H1 (cell line): ENCODE results near the gene SND1. TPM values are rescaled to one million over a fixed set of nuclear protein-coding genes. Genes with fewer than 3 reads are reported as not detected.

Experiments used
- CTCF ChIA-PET: fragments of 300-600 bp; sonication (Branson Sonifier 250); formaldehyde crosslinking; loops from one replicate; lab custom pipeline; 2021; ENCODE audit not compliant: partially characterized antibody; lab: Charles Lee
- POLR2A ChIA-PET: fragments of 300-600 bp; sonication (Branson Sonifier 250); formaldehyde crosslinking; loops from one replicate; lab custom pipeline; 2021; ENCODE audit warnings: inconsistent platforms; ENCODE audit not compliant: partially characterized antibody; lab: Charles Lee
- DNase-seq, 2 experiments: peaks; one replicate each; pipeline versions ENCODE4 v3.0.0 to v3.0.0-alpha.2; 2010 to 2022; ENCODE audit warnings: low spot score in 2 of 2, low read depth in 1 of 2, mixed read lengths in 1 of 2
- FAIRE-seq: peaks from 2 replicates; lab custom pipeline; 2011; peaks lifted over from hg19 to GRCh38; lab: Jason Lieb, UNC
- H2AFZ ChIP-seq: 2 replicates; pipeline ENCODE4 v1.8.1; 2012; ENCODE audit warnings: low read length, inconsistent platforms
- H2AK5ac ChIP-seq: 2 replicates; pipeline ENCODE4 v1.6.1; 2013; ENCODE audit warnings: low read depth, low read length
- H2BK120ac ChIP-seq: replicated peaks from 2 replicates; pipeline ENCODE3; 2013; ENCODE audit warnings: low read depth, low read length, inconsistent platforms
- H2BK12ac ChIP-seq: 2 replicates; pipeline ENCODE4 v1.6.1; 2013; ENCODE audit warnings: low read depth, low read length
- H2BK15ac ChIP-seq: 2 replicates; pipeline ENCODE4 v1.6.1; 2013; ENCODE audit warnings: low read length
- H2BK20ac ChIP-seq: 2 replicates; pipeline ENCODE4 v1.6.1; 2013; ENCODE audit warnings: low read length
- H2BK5ac ChIP-seq: 2 replicates; pipeline ENCODE4 v1.6.1; 2013; ENCODE audit warnings: low read depth, low read length
- H3K14ac ChIP-seq: 2 replicates; pipeline ENCODE4 v1.6.1; 2013; ENCODE audit warnings: inconsistent platforms; ENCODE audit not compliant: insufficient read length
- H3K18ac ChIP-seq: 2 replicates; pipeline ENCODE4 v1.6.1; 2013; ENCODE audit warnings: low read length; ENCODE audit errors: extremely low read depth
- H3K23ac ChIP-seq: 2 replicates; pipeline ENCODE4 v1.6.1; 2013; ENCODE audit warnings: inconsistent platforms; ENCODE audit not compliant: insufficient read length
- H3K23me2 ChIP-seq: 2 replicates; pipeline ENCODE4 v1.6.1; 2013; ENCODE audit warnings: low read depth, low read length
- H3K27ac ChIP-seq: 2 replicates; pipeline ENCODE4 v1.6.1; 2011; ENCODE audit warnings: low read depth, low read length, inconsistent platforms
- H3K27me3 ChIP-seq, 4 experiments: replicated peaks in 1 of 4; 1 replicate in 1 of 4; 2 replicates in 3 of 4; pipeline versions ENCODE4 v1.6.1 to v1.8.1; 2011 to 2013; ENCODE audit warnings: low read length in 3 of 4, mild to moderate bottlenecking in 3 of 4, inconsistent platforms in 2 of 4, mixed read lengths in 2 of 4, moderate library complexity in 1 of 4; ENCODE audit not compliant: control insufficient read depth in 3 of 4, insufficient read depth in 3 of 4; ENCODE audit errors: extremely low read depth in 1 of 4
- H3K36me3 ChIP-seq, 4 experiments: 2 replicates each; pipeline versions ENCODE4 v1.6.1 to v1.8.1; 2011 to 2013; ENCODE audit warnings: mild to moderate bottlenecking in 4 of 4, low read length in 3 of 4, moderate library complexity in 2 of 4, control low read depth in 1 of 4, inconsistent platforms in 1 of 4; ENCODE audit not compliant: insufficient read depth in 4 of 4, control insufficient read depth in 2 of 4
- H3K4ac ChIP-seq: replicated peaks from 2 replicates; pipeline ENCODE3; 2013; ENCODE audit warnings: low read length, low read depth, mixed read lengths, inconsistent platforms; ENCODE audit not compliant: insufficient read length
- H3K4me1 ChIP-seq, 4 experiments: replicated peaks in 1 of 4; 1 replicate in 1 of 4; 2 replicates in 3 of 4; pipeline versions ENCODE4 v1.6.1 to v1.8.1; 2011 to 2013; ENCODE audit warnings: low read length in 3 of 4, inconsistent platforms in 2 of 4, mixed read lengths in 1 of 4; ENCODE audit not compliant: insufficient read depth in 4 of 4, control insufficient read depth in 3 of 4
- H3K4me2 ChIP-seq, 2 experiments: 2 replicates each; pipeline versions ENCODE4 v1.6.1 to v1.8.1; 2011 to 2013; ENCODE audit warnings: low read depth in 2 of 2, low read length in 2 of 2, control low read depth in 1 of 2, inconsistent platforms in 1 of 2, mild to moderate bottlenecking in 1 of 2; ENCODE audit not compliant: insufficient read depth in 1 of 2
- H3K4me3 ChIP-seq, 4 experiments: fragments of 200-600, 300-600 bp in 1 of 4; sonication (generic), shearing (Covaris generic), sonication (Bioruptor Twin) in 1 of 4; 2 replicates each; pipeline versions ENCODE4 v1.5.1 to v1.8.1; 2011 to 2016; ENCODE audit warnings: low read length in 4 of 4, low read depth in 3 of 4, control low read depth in 2 of 4, inconsistent platforms in 2 of 4, mild to moderate bottlenecking in 2 of 4, mixed read lengths in 1 of 4, moderate library complexity in 1 of 4; ENCODE audit not compliant: insufficient read depth in 2 of 4; ENCODE audit errors: extremely low read depth in 1 of 4
- H3K56ac ChIP-seq: replicated peaks from 2 replicates; pipeline ENCODE3; 2013; ENCODE audit warnings: low read depth, mild to moderate bottlenecking, mixed read lengths, low read length, inconsistent platforms; ENCODE audit not compliant: insufficient read length
- H3K79me1 ChIP-seq: 2 replicates; pipeline ENCODE4 v1.6.1; 2013; ENCODE audit warnings: low read depth, low read length, control low read depth
- H3K79me2 ChIP-seq, 2 experiments: 2 replicates each; pipeline versions ENCODE4 v1.6.1 to v1.8.1; 2012 to 2013; ENCODE audit warnings: low read length in 2 of 2, mild to moderate bottlenecking in 2 of 2, inconsistent platforms in 1 of 2; ENCODE audit not compliant: insufficient read depth in 2 of 2, control insufficient read depth in 1 of 2
- H3K9ac ChIP-seq, 4 experiments: replicated peaks in 1 of 4; 1 replicate in 1 of 4; 2 replicates in 3 of 4; pipeline versions ENCODE4 v1.6.1 to v1.8.1; 2011 to 2013; ENCODE audit warnings: low read depth in 3 of 4, low read length in 3 of 4, control low read depth in 2 of 4, mild to moderate bottlenecking in 2 of 4, moderate library complexity in 2 of 4, inconsistent platforms in 1 of 4; ENCODE audit errors: extremely low read depth in 1 of 4
- H3K9me3 ChIP-seq, 2 experiments: 2 replicates each; pipeline versions ENCODE4 v1.6.1 to v1.8.1; 2012 to 2013; ENCODE audit warnings: mild to moderate bottlenecking in 2 of 2, moderate library complexity in 2 of 2, control low read depth in 1 of 2, inconsistent platforms in 1 of 2, low read depth in 1 of 2, low read length in 1 of 2, mixed read lengths in 1 of 2; ENCODE audit not compliant: insufficient read depth in 2 of 2
- H4K20me1 ChIP-seq, 2 experiments: replicated peaks in 1 of 2; 2 replicates each; pipeline versions ENCODE3 to v1.8.1; 2011 to 2013; ENCODE audit warnings: inconsistent platforms in 2 of 2, low read length in 2 of 2, mild to moderate bottlenecking in 1 of 2; ENCODE audit not compliant: insufficient read depth in 2 of 2, control insufficient read depth in 1 of 2
- H4K5ac ChIP-seq: 2 replicates; pipeline ENCODE4 v1.6.1; 2013; ENCODE audit warnings: low read length, low read depth, mixed read lengths, inconsistent platforms; ENCODE audit not compliant: insufficient read length
- H4K8ac ChIP-seq: 2 replicates; pipeline ENCODE4 v1.8.0; 2013; ENCODE audit warnings: mild to moderate bottlenecking, moderate library complexity, low read length, inconsistent platforms; ENCODE audit not compliant: insufficient read depth; ENCODE audit errors: extremely low read depth
- H4K91ac ChIP-seq: replicated peaks from 2 replicates; pipeline ENCODE3; 2013; ENCODE audit warnings: low read length, mixed read lengths, inconsistent platforms; ENCODE audit not compliant: insufficient read length
- CBX5 ChIP-seq: fragments of 300-800, 300-1000 bp; sonication (generic); IDR thresholded peaks from 2 replicates; pipeline ENCODE4 v1.7.1; 2016; ENCODE audit warnings: antibody characterized with exemption, low read length, low read depth
- CEBPB ChIP-seq: IDR thresholded peaks from 2 replicates; pipeline ENCODE4 v1.6.1; 2012; ENCODE audit warnings: low read depth, low read length
- CHD2 ChIP-seq: IDR thresholded peaks from 2 replicates; pipeline ENCODE4 v1.6.1; 2012; ENCODE audit warnings: low read length, improper control_type of control experiment
- CREB1 ChIP-seq: IDR thresholded peaks from 2 replicates; pipeline ENCODE4 v1.6.1; 2012; ENCODE audit warnings: inconsistent platforms
- NRF1 ChIP-seq: IDR thresholded peaks from 2 replicates; pipeline ENCODE4 v1.6.1; 2011; ENCODE audit warnings: mild to moderate bottlenecking, low read depth, low read length, improper control_type of control experiment
- RAD21 ChIP-seq, 2 experiments: IDR thresholded peaks in 1 of 2; conservative IDR thresholded peaks in 1 of 2; 2 replicates each; pipeline ENCODE4 v1.6.1; 2011; ENCODE audit warnings: low read depth in 2 of 2, low read length in 2 of 2, improper control_type of control experiment in 1 of 2, inconsistent platforms in 1 of 2, mild to moderate bottlenecking in 1 of 2, moderate library complexity in 1 of 2
- SIRT6 ChIP-seq: IDR thresholded peaks from one replicate; pipeline ENCODE4 v1.7.1; 2012; ENCODE audit warnings: low read length, inconsistent platforms
- SIX5 ChIP-seq: IDR thresholded peaks from 2 replicates; pipeline ENCODE4 v1.6.1; 2011; ENCODE audit warnings: mild to moderate bottlenecking, low read depth, low read length
- SP4 ChIP-seq: IDR thresholded peaks from 2 replicates; pipeline ENCODE4 v1.6.1; 2012; ENCODE audit warnings: low read length, inconsistent platforms
- TEAD4 ChIP-seq: IDR thresholded peaks from 2 replicates; pipeline ENCODE4 v1.6.1; 2012; ENCODE audit warnings: low read depth, low read length, inconsistent platforms, mixed read lengths
- ZNF274 ChIP-seq: IDR thresholded peaks from 2 replicates; pipeline ENCODE4 v1.7.0; 2012; ENCODE audit warnings: low read length, borderline replicate concordance; ENCODE audit errors: extremely low read depth
- WGBS, 2 experiments: shearing (Covaris generic) in 1 of 2; methylation state at CpG; one replicate each; pipeline versions ENCODE4 v1.1.6 to v1.1.7; 2013 to 2015; ENCODE audit warnings: low lambda C conversion rate in 2 of 2, mixed read lengths in 2 of 2, inconsistent platforms in 1 of 2, low coverage in 1 of 2, missing lambda C conversion rate in 1 of 2; ENCODE audit not compliant: insufficient replicate concordance in 2 of 2, insufficient coverage in 1 of 2, insufficient read length in 1 of 2; ENCODE audit errors: extremely low coverage in 1 of 2, missing lambda C conversion rate in 1 of 2; 5-methylcytosine and 5-hydroxymethylcytosine counted together
- polyA plus RNA-seq, 7 experiments: library from polyadenylated mRNA; depleted of rRNA in 3 of 7; stranded (reverse) in 5 of 7; unstranded in 2 of 7; fragments of >200 nt in 5 of 7; fragments of 200-250 nt in 2 of 7; gene quantifications; 1 replicate in 5 of 7; 2 replicates in 1 of 7; 4 replicates in 1 of 7; pipeline versions ENCODE4 v1.2.1 to v1.2.3, GENCODE V29; 2011 to 2013; ENCODE audit warnings: missing spikeins in 2 of 7, mixed read lengths in 2 of 7
- total RNA-seq: library from RNA; stranded (reverse); fragmentation: NEBNext Ultra II Directional; extraction: Animal tissue kit (Norgen Biotek cat#: 25700); gene quantifications from 2 replicates; pipeline ENCODE4 v1.2.1, GENCODE V29; 2021
- TF ChIP-seq, protein P1 (sequence below): IDR thresholded peaks from 2 replicates; pipeline ENCODE4 v1.6.1; 2011; ENCODE audit warnings: low read length, improper control_type of control experiment

The SND1 gene
- total and polyA plus RNA-seq, 2 of the 8 experiments (the other 6 are each of a cell fraction or from before 2014, with no cell fraction given): 122 to 290 TPM

DNA sequence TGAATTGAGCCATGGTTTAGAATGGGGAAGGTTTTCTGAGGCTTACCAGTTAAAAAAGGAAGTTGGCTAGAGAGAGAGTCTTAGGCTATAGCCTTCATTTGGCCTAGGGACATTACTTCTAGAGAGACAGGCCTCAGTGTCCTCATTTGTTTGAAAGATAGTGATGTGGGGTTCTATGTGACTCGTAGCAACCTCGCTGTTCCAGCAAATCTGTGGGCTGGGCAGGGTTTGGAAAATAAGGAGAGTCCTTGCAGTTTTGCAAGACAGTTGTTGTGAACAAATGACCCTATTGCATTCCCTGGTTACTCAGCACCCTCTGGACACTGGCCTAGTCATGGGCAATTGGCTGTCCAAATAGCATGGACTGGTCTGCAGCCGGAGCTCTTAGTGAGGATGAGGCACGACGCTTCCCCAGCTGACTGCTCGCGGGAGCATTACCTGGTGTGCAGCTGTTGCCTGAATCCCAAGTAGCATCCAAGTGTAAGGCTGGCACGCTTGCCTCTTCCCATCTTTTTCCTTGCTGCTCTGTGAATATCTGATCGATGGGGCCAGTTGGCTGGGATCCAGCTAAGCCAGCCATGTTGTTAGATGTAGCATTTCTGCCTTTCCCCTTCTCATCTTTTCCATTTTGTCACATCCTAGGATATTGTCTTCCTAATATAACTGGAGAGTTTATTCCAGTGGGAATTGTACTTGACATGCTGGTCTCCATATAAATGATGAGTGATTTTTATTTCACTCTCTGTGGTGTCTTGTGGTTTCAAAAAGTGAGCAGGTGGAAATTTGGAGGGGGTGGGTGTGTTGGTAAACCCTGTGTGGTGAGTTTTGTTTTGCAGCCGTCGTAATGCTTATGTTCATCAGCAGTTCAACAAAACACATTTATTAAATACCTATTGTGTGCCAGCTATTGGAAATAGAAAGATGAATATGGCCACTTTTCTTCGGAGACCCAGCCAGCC, 99.8 kb downstream of the SND1 start:
- no peak overlapping the region for H3K18ac ChIP-seq
- H2BK120ac ChIP-seq: no peak overlapping the region
- no peak overlapping the region for H2AFZ ChIP-seq
- ChIA-PET POLR2A (no interaction called here), CTCF (interaction anchor here (1.2 kb wide), 2 partner anchors 25 to 44 kb away, joined by 3 read pairs; no protein-coding TSS in a partner anchor)
- no peak overlapping the region for H2BK20ac ChIP-seq
- peaks cover 3 to 97% of the 10 kb centered on the region in 2 experiments; a peak in 3 of 4 replicates for H3K79me2 ChIP-seq
- no peak overlapping the region for H3K4me3 ChIP-seq
- peaks cover 0 to 17% (median 8%) of the 10 kb centered on the region in 4 experiments; a peak in 6 of 7 replicates for H3K4me1 ChIP-seq
- TF ChIP-seq TEAD4 (no peak), SP4 (no peak), CHD2 (no peak), CEBPB (no peak), RAD21 (IDR thresholded peaks at IDR 0.05 in 1 of 2, conservative IDR thresholded peaks at IDR 0.05 in 1 of 2; ENCODE audit: low read depth in 2 of 2, low read length in 2 of 2) (no peak), SIRT6 (no peak), NRF1 (no peak), CREB1 (no peak), CBX5 (no peak), SIX5 (no peak), ZNF274 (no peak)
- TF ChIP-seq, protein P1, sequence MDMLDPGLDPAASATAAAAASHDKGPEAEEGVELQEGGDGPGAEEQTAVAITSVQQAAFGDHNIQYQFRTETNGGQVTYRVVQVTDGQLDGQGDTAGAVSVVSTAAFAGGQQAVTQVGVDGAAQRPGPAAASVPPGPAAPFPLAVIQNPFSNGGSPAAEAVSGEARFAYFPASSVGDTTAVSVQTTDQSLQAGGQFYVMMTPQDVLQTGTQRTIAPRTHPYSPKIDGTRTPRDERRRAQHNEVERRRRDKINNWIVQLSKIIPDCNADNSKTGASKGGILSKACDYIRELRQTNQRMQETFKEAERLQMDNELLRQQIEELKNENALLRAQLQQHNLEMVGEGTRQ: no peak
- no peak overlapping the region for H4K91ac ChIP-seq
- no peak overlapping the region for H4K8ac ChIP-seq
- no peak overlapping the region for H3K23ac ChIP-seq
- H3K27ac ChIP-seq: no peak overlapping the region
- H3K36me3 ChIP-seq: no peaks in the 10 kb centered on the region
- H2BK15ac ChIP-seq: no peak overlapping the region
- no peak overlapping the region for H3K4me2 ChIP-seq
- H3K27me3 ChIP-seq: no peaks in the 10 kb centered on the region
- no peak overlapping the region for H3K4ac ChIP-seq
- H3K9me3 ChIP-seq: no peaks in the 10 kb centered on the region
- H3K9ac ChIP-seq: no peak overlapping the region
- no peak overlapping the region for H3K56ac ChIP-seq
- H3K14ac ChIP-seq: no peak overlapping the region
- no peaks in the 10 kb centered on the region; the same call in 1 of the 2 replicates for H3K23me2 ChIP-seq
- peaks cover 12% of the 10 kb centered on the region for H3K79me1 ChIP-seq
- H2BK12ac ChIP-seq: no peak overlapping the region
- FAIRE-seq: no peak
- no peak overlapping the region for H4K5ac ChIP-seq
- peaks cover 5 to 9% of the 10 kb centered on the region in 2 experiments for H4K20me1 ChIP-seq
- no peak overlapping the region for H2BK5ac ChIP-seq
- WGBS, 2 experiments: 89% methylated on average over 12 of the region's 12 CpGs; no CpG with 5 or more reads in 1 of the 2 experiments
- no peak for DNase-seq
- no peak overlapping the region for H2AK5ac ChIP-seq
